ES-I3 (cell line): ENCODE results near the gene ALDH1A1.

Source experiments
- H3K36me3 ChIP-seq: 2 replicates; pipeline ENCODE4 v1.6.1; 2013; ENCODE audit warnings: mild to moderate bottlenecking, low read length, control low read depth, moderate library complexity; ENCODE audit not compliant: insufficient read depth
- H3K4me1 ChIP-seq: 2 replicates; pipeline ENCODE4 v1.6.1; 2013; ENCODE audit warnings: mild to moderate bottlenecking, control low read depth, low read length; ENCODE audit not compliant: insufficient read depth
- H3K9ac ChIP-seq: 2 replicates; pipeline ENCODE4 v1.6.1; 2013; ENCODE audit warnings: low read depth, mild to moderate bottlenecking, low read length, moderate library complexity
- H3K9me3 ChIP-seq: 2 replicates; pipeline ENCODE4 v1.6.1; 2013; ENCODE audit warnings: mild to moderate bottlenecking, low read length, moderate library complexity; ENCODE audit not compliant: control insufficient read depth, insufficient read depth

The ALDH1A1 gene

DNA sequence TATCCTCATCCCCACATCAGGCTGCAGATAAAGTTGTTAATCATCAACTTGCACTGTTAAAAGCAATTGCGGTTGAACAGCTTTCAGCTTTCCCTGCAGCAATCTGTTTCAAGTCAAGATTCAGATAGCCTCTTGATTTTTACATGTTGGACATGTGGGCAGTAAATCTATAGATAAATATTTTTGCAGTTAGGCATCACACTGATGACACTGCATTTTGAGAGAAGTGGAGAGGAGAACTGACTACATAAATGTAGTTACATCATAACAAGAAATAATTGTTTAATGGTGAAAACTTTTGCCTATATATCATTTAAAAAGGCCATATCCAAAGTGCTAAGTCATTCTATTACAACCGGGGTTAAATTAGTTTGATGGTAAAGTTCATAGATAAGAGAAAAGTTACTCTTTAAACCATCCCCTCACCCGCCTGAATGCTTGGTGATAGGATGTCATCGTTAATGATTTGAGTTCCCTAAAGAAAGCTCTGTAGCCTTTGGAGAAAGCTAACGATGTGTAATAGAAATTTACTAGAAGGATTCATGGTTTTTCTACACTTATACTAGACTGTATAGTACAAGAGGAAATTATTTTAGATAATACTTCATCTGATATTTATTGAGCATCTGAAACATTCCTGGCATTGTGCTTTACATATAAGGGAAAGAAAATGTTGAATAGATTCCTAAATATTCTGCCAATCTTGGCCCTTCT is 30.8 kb upstream of the ALDH1A1 start:
- Histone ChIP-seq H3K9ac (no peak overlapping the region), H3K9me3 (no peaks in the 10 kb centered on the region), H3K4me1 (no peaks in the 10 kb centered on the region; the same call in 1 of the 2 replicates), H3K36me3 (no peaks in the 10 kb centered on the region)

DNA sequence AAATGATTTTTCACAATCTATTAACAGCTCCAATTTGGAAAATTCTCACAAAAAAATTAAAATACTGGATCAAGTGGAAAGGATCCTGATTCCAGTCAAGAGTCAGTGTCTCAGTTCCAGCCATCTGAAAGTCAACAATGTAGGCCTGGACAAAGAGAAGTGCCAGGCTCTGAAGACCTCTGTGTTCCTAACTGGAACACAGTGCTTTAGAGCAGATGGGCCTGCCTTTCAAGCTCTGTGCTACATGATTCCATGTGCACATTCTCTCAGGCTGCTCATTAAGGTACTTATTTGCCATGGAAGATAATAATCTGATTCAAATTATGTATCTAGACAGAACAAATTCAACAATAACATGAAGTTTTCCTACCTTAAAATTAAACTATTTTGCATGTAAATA is 30.2 kb upstream of the ALDH1A1 start:
- Histone ChIP-seq H3K36me3 (no peaks in the 10 kb centered on the region), H3K4me1 (no peaks in the 10 kb centered on the region; the same call in 1 of the 2 replicates), H3K9ac (no peak overlapping the region), H3K9me3 (no peaks in the 10 kb centered on the region)

DNA sequence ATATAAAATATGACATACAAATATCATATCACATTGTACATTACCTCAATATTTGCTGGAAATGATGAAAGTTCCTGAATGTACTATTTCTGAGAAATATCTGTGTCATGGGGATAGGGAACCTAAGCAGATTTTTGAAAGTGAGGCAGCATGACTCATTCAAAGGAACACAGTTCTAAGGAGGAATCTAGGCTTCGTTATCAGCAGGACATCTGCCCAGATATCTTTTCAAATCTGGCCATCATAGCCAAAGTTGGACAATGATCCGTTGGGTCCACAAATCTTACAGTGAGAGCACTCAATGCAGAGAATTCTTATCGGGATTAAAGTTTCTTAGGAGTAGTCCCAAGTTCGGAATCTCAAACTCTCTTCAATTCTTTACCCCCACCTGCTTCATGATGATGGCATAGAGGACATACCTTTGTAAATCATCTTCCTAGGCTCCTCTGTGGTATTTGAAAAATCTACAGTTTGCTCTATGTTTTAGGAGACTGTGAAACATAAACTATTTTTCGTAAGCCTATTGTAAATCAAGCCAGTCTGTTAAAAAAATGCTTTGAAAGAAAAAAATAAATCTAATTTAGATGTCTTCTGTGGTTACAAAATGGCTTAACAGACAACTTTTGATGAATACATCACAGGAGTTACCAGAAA is 29.4 kb upstream of the ALDH1A1 start:
- Histone ChIP-seq H3K36me3 (no peaks in the 10 kb centered on the region), H3K9ac (no peak overlapping the region), H3K4me1 (no peaks in the 10 kb centered on the region; the same call in 1 of the 2 replicates), H3K9me3 (no peaks in the 10 kb centered on the region)

DNA sequence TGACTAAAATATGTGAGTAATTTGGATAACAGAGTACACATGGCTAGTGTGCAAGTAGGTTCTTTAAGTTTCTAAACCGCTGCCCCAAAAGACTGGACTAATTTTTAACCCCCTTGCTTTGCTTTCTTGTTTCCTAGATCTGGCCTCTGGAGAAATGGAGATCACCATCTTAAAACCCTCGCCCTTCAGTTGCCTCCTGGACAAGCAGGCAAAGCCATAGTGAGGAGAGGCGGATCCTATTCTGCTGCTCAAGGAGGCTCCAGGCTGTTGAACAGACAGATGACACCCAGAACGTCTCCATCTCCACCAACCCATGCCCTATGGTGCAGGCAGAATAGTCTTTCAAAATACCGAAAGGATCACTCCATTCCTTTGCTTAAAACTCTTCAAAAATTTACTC is 28.6 kb upstream of the ALDH1A1 start:
- Histone ChIP-seq H3K4me1 (no peaks in the 10 kb centered on the region; the same call in 1 of the 2 replicates), H3K9ac (no peak overlapping the region), H3K36me3 (no peaks in the 10 kb centered on the region), H3K9me3 (no peaks in the 10 kb centered on the region)

DNA sequence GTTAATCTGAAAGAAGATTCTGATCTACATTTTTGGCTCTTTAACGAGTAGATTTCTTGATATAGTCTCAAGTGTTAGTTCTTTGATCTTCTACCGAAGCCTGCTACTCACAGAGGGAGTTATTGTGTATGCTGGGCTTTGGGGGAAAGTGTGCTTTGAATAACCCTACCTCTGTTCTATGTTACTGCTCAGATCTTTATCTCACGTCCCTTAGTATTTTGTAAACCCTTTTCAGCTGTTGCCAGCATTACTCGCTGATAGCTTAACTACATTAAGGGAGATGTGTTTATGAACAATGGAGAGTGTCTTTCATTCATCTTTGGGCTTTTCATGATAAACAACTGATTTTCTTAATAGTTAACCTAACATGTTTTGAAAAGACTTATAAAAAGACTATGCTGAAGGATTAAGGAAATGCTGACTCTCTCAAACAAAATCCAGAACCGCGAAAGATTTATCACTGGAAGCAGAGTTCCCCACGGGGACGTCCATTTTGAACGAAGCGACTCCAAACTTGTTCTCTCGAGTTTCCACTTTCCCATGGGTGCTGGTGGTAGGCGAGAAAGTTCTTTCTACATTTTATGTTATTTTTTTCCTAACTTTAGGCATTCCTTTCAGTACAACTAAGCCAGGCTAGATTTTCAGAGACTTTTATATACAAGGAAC is 27.9 kb upstream of the ALDH1A1 start:
- Histone ChIP-seq H3K9me3 (no peaks in the 10 kb centered on the region), H3K9ac (no peak overlapping the region), H3K36me3 (no peaks in the 10 kb centered on the region), H3K4me1 (no peaks in the 10 kb centered on the region; the same call in 1 of the 2 replicates)

DNA sequence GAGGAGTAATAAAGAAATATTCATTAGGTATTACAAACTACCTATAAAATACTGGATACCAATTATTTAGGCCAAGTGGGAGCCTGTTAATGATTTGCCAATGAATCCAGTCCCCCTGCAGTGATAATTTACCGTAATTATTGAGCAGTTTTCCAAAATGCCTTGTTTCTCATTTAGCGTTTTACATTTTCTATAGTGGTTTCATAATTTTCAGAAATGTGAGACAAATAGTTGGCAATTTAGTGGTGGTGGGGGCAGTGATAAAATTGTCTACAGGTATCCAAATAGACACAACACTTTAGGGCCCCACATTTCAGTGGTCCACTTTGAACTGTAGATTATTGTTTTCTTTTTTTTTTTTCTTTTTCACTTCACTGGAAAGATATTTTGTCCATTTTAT is 27.3 kb upstream of the ALDH1A1 start:
- Histone ChIP-seq H3K9ac (no peak overlapping the region), H3K36me3 (no peaks in the 10 kb centered on the region), H3K9me3 (no peaks in the 10 kb centered on the region), H3K4me1 (no peaks in the 10 kb centered on the region; the same call in 1 of the 2 replicates)

DNA sequence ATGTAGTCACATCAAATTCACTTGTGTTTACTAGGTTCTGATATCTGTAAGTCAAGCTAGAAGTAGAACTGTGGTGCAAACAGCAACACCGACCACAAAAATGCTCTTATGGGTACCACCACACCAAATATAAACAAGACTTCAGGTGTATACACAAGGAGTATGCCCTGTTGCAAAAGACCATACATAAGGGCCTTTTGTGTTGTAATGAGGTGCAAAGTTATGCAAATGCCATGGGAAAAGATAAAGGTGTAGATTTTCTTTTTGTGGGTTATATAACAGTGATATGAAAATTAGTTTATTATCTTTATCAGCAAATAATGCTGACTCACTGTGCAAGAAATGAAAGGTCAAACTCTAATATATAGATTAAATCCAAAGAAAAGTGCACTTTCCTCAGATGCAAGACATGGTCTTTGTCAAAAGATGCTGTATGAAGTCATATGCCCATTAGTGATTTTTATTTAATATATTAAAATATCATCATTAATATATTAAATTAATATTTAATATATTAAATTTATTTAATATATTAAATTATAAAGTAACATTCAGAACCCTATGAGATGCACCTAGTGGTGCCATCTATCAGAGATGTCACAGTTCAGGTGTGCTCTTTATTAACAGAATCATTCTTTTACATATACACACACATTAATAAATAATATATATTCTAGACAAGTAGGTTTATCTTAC is 26.7 kb upstream of the ALDH1A1 start:
- H3K4me1 ChIP-seq: no peaks in the 10 kb centered on the region; the same call in 1 of the 2 replicates
- H3K9ac ChIP-seq: no peak overlapping the region
- no peaks in the 10 kb centered on the region for H3K36me3 ChIP-seq
- H3K9me3 ChIP-seq: no peaks in the 10 kb centered on the region

DNA sequence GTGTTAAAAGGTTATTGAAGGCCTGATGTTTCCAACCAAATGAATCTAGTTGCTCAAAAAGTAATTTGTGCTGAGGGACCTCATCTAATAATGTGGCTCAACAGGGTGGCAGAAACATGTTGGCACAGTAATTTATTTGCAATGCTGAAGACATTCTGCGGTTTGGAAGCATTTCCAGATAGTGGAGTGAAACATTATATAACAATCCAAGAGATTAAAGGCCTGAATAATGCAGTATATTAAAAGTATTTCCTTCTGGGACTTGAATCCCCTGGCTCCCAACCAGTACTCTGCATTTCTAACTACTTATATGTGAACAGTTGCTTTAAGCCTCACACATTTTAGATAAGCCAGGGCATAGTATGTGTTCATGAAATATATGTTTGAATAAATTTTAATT is 25.9 kb upstream of the ALDH1A1 start:
- no peaks in the 10 kb centered on the region for H3K36me3 ChIP-seq

DNA sequence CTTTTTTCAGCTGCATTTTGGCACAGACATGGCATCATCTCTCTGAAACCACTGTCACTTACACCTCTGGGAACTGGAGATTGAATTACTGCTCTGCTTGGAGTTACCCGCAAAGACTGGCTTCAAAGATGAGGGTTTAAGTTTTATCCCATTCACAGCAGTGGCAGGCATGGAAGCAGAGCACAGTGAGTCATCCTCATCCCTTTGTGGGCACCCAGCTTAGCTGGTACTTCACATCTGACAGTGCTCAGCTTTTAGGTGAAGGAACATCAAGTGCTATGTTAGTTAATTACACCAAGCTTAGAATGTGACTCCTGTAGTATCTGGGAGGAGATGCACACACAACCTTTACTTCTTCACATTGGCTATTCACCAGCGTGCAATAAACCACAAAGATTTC is 24.8 kb upstream of the ALDH1A1 start:
- Histone ChIP-seq H3K9ac (no peak overlapping the region), H3K36me3 (no peaks in the 10 kb centered on the region), H3K4me1 (no peaks in the 10 kb centered on the region), H3K9me3 (no peaks in the 10 kb centered on the region)

More for the DNA sequence above, 25.9 kb upstream of the ALDH1A1 start:
- Histone ChIP-seq H3K9ac (no peak overlapping the region), H3K4me1 (no peaks in the 10 kb centered on the region; the same call in 1 of the 2 replicates), H3K9me3 (no peaks in the 10 kb centered on the region)

DNA sequence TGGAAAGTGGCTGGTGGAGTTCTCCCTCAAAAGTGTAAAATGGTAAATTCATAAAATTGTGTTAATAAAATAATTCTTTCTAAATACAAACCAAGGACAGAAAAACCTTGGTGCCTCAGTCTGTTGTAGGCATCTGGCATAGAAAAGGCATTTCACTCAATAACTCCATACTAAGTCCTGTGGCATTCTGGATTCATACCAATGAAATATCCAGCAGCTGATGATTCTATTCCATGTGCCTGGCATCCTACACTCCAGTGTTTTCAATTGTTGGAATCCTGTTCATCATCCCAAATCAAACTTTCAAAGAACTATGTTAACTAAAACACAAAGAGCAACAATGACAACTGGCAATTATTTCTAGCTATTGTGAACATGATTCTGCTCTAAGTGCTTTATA is 21.6 kb upstream of the ALDH1A1 start:
- Histone ChIP-seq H3K36me3 (no peaks in the 10 kb centered on the region), H3K4me1 (no peaks in the 10 kb centered on the region), H3K9me3 (no peaks in the 10 kb centered on the region), H3K9ac (no peak overlapping the region)

DNA sequence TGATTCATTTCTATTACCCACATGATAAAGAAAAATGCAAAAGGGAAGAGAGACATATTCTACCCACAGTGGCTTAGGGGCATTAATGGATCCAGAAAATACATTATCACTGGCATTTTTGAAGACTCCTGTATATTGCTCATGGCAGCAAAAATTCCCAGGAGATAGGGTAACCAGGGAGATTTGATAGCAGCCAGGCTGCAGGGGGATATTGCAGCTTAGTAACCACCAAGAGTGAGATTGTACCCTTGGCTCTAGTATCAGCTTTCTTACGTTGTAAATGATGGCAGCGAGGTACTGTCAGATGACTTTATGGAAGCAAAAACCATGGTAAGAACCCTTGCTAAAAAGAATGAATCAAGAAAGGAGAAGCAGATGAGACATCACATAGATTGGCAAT is 19.8 kb upstream of the ALDH1A1 start:
- Histone ChIP-seq H3K9ac (no peak overlapping the region), H3K4me1 (no peaks in the 10 kb centered on the region), H3K36me3 (no peaks in the 10 kb centered on the region), H3K9me3 (no peaks in the 10 kb centered on the region)

DNA sequence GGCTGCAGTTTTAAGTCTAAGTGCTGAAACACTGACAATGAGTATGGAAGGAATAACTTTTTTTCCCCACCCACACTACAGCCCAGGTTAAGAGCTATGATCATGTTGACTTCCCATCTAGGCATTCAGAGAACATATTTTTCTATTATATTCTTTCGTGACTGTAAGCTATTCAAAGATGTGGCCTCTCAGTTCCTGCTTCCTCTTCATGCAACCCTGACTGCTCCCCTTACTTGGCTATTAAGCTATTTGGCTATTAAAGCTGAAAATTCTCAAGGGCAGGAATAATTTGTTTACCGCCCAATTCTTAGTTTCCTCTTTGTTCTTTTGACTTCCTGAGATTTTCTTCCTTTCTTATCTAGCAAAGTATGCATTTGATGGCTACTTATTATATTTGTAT is 18.6 kb upstream of the ALDH1A1 start:
- Histone ChIP-seq H3K9ac (no peak overlapping the region), H3K9me3 (no peaks in the 10 kb centered on the region), H3K36me3 (no peaks in the 10 kb centered on the region), H3K4me1 (no peaks in the 10 kb centered on the region)

DNA sequence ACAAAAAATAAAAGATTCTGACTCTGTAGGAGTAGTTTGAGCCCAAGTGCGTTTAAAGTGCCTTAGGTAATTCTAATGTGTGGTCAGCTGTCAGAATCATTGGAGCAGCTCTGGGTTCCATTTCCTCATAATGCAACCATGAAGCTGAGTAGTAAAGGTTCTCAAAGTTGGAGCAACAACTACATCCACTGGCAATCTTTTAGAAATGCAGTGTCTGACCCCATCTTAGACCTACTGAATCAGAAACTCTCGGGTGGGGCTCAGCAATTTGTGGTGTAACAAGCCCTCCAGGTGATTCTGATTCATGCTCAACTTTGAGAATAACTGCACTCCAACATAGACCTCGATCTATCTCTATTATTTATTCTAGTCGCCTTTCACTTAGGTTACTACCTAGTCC is 7.6 kb upstream of the ALDH1A1 start:
- Histone ChIP-seq H3K36me3 (no peaks in the 10 kb centered on the region), H3K9me3 (no peaks in the 10 kb centered on the region; the same call in 1 of the 2 replicates), H3K4me1 (no peaks in the 10 kb centered on the region), H3K9ac (no peak overlapping the region)

DNA sequence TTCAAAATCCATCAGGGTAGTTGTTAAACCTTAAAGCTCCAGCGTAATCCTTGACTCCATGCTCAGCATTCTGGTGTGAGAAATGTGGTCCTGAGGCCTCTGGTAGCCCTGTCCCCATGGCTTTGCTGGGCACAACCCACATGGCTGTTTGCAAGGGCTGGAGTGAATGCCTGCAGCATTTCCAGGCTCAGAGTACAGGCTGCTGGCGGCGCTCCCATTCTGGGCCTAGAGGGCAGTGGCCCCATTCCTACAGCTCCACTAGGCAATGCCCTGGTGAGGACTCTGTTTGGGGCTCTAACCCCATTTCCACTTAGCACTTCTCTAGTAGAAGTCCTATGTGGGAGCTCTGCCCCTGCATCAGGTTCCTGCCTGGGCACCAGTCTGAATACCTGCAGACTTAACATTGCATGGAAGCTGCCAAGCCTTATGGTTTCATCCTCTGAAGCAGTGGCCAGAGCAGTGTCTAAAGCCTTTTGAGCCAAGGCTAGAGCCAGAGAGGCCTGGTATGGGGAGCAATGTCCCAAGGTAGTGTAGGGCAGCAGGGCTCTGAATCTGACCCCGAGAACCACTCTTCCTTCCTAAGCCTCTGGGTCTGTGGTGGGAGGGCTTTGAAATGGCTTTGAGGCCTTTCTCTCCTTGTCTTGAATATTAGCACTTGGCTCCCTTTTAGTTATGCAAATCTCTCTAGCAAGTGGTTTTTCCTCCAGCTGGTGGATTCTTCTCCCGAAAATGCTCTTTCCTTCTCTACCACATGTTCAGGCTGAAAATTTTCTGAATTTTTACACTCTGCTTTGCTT is 5.8 kb upstream of the ALDH1A1 start:
- no peaks in the 10 kb centered on the region for H3K36me3 ChIP-seq
- no peaks in the 10 kb centered on the region; the same call in 1 of the 2 replicates for H3K9me3 ChIP-seq
- no peaks in the 10 kb centered on the region for H3K4me1 ChIP-seq
- H3K9ac ChIP-seq: no peak overlapping the region
